NK-92 (cell line): ENCODE data around the gene LATS2.
"Not testable (repeated sequence)": the region's sequence is repeated elsewhere in the genome, so short reads cannot be mapped to it uniquely, and the experiment has no call there.

Source experiments
- DNase-seq: peaks from one replicate; lab custom pipeline; 2025; ENCODE audit not compliant: unreplicated experiment; lab: John Stamatoyannopoulos, UW

The LATS2 gene

DNA sequence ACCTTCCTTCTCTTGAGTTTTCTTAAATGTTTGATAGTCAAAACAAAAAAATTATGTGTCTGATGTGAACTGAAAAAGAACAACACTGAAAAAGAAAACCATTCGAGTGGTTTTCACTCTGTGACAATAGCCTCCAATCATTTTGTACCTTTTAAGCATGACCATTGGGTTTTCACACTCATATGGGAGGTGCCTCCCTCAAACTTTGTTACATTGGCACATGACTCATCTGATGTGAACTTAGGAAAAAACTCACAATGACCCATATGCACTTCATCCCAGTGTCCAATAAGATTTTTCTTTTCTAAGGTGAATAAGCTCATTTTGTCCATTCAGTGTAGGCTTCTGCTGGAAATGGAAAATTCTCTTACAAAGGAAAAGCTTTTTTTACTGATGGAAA, 92.2 kb downstream of the LATS2 start:
- no peak for DNase-seq

DNA sequence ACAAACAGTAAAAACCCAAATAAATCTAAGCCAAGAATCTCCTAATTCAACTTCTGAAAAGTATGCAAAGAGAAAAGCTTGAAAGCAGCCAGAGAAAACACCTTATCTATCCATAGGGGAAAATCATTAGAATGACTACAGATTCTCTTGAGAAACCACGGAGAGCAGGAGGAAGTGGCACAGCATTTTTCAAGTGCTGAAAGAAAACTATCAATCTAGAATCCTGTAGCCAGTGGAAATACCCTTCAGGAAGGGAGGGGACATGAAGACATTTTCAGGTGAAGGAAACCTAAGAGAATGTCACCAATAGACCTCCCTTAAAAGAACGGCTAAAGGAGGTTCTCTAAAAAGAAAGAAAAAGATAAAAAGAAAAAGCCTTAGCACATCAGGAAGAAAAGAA, 92.6 kb downstream of the LATS2 start:
- no peak for DNase-seq

DNA sequence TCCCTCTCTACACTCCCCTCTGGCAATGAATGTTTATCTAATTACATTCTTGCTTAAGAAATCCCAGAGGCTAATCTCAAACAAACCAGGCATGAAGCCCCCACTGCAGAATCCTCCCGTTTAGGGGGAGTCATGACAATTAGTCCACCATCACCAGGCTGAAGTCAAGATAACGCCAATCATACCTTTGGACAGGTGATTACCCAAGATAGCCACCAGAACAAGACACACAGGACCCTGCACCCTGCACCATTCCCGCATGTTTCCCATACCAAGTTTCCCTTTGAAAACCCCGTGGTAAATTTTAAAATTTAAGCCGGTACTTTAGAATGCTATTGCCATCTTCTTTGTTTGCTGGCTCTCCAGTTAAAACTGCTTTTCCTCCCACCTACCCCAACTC, 94.0 kb downstream of the LATS2 start:
- DNase-seq: no peak

- no peak for DNase-seq
These were observed 96.5 kb downstream of the LATS2 start for GRCh38 chr13:20964904-20965303.

DNA sequence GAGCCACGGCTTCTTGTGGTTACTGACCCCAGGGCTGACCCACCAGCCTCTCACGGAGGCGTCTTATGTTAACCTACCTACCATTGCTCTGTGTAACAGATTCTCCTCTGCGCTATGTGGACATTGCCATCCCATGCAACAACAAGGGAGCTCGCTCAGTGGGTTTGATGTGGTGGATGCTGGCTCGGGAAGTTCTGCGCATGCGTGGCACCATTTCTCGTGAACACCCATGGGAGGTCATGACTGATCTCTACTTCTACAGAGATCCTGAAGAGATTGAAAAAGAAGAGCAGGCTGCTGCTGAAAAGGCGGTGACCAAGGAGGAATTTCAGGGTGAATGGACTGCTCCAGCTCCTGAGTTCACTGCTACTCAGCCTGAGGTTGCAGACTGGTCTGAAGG, 99.7 kb downstream of the LATS2 start:
- DNase-seq: not testable (repeated sequence)

DNA sequence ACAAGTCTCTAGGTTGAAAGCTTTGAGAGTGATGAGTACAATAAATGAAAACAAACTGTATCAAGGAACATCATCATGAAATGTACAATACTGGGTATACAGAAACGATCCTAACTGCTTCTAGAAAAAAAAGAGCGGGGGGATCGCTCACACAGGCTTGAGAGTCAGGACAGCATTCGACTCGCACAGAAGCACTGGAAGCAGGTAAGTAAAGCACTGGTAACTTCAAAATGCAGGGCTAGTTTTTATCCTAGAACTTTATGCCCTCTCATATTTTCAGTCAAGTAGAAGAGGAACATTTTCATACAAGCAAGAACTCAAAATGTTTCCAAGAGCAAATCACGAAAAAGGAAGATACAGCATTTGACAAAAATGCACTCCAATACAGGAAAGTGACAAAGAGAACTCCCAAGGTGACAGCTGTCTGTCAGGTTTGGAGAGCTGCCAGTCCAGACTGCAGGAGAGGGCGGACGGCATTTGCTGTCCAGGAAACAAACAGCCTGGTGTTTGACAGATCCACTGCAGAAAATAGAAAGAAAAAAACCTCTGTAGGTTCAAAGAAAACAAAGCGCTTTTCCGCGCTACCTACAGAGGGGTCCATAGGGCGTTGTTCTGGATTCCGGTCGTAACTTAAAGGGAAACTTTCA, 100.6 kb downstream of the LATS2 start:
- DNase-seq: no peak

GRCh38 chr13:20957049-20957620, 104.3 kb downstream of the LATS2 start:
- DNase-seq: not testable (repeated sequence)

DNA sequence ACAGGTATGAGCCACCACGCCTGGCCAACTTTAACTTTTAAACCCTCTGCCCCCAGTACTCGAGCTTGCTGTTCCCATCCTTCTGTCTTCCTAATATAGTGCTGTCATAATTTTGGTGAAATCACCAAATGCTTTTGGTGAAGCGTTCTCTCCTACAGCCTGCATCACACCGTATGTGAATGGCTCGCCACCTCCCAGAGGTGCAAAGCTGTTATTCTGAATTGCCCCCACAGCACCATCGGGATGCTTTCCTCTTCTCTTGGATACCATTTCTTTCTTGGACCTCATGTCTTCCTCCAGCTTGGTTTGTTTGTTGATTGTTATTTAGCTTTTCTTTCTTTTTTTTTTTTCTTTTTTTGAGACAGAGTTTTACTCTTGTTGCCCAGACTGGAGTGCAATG, 105.9 kb downstream of the LATS2 start:
- no peak for DNase-seq

DNA sequence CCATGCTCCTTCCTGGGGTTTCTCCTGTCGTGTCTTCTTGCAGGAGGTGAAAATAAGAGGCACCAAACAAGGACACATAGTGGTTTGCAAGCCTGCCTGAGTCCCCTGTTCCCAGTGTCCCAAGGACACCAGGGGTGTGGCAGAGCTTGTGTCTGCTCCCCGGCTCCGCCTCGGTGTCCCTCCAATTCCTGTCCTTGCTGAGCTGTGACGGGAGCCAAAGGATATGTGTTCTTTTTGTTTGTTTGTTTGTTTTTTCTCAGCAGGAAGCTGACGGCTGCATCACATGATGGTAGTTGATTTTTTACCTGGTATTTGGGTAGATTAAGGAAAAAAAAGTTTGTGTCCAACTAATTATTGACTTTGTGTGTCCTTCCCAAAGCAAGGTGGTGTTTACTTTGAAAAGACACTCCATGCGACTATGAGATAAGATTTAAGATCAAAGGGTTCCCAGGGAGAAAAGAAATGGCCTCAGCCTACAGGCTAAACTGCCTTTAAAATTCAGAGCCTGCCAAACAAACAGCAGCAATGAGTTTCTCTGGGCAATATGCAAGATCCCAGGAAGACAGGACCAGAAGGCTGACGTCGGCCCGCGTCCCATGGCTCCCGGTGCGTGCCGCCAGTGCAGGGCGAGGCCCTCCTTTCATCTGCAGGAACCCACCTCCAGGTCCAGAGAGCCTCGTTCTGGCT, 108.0 kb downstream of the LATS2 start:
- no peak for DNase-seq

- no peak for DNase-seq
These were observed 108.5 kb downstream of the LATS2 start for GRCh38 chr13:20952838-20953237.

GRCh38 chr13:20948001-20948400, 113.4 kb downstream of the LATS2 start:
- not testable (repeated sequence) for DNase-seq

- no peak for DNase-seq
These were observed 115.4 kb downstream of the LATS2 start for GRCh38 chr13:20945952-20946383.

DNA sequence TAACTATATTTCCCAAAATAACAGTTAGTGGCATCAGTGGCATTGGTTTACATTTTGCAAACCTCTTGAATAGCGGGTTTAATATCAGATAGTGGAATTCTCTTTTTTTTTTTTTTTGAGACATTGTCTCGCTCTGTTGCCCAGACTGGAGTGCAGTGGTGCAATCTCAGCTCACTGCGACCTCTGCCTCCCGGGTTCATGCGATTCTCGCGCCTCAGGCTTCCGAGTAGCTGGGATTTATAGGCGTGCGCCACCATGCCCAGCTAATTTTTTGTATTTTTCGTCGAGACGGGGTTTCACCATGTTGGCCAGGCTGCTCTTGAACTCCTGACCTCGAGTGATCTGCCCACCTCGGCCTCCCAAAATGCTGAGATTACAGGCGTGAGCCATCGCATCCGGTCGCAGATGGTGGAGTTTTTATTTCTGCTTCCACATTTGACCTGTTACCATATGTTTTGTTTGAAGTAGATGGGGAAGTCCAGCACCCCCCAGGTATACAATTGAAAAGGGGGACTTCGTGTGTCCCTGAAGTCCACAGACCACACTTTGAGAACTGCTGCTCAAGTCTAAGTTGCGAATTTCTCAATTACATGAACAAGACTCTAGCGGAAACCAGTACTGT, 118.3 kb downstream of the LATS2 start:
- DNase-seq: no peak

DNA sequence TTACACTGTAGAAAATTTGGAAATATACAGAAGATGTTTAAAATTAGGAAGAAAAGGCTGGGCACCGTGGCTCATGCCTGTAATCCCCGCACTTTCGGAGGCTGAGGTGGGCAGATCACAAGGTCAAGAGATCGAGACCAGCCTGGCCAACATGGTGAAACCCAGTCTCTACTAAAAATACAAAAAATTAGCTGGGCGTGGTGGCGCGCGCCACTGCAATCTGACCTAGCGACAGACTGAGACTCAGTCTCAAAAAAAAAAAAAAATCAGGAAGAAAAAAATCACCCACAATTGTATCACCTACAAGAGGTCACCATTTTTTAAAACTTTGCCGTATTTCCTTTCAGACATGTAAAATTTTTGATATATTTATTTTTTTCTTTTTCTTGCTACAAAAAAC, 120.9 kb downstream of the LATS2 start:
- DNase-seq: not testable (repeated sequence)

GRCh38 chr13:20940083-20940482, 121.3 kb downstream of the LATS2 start:
- no peak for DNase-seq

DNA sequence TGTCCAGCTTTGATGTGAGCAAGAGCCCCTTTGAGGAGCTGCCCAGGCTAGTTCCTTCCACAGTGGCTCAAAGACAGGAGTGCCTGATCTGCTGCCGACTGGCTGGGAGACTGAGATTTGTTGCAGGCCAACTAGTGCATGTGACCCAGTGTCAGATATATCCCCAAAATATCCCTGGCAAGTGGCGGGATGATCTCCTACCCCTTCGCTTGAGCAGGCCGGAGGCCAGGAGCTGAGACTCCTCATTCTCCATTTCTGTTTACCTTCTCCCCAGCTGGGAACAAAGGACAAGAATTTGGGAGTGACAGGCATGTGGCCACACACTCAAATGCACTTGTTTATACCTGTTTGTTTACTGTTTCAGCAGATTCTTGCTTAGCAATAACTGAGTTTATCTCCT, 121.7 kb downstream of the LATS2 start:
- no peak for DNase-seq

GRCh38 chr13:20938302-20938701, 123.1 kb downstream of the LATS2 start:
- DNase-seq: no peak

- DNase-seq: no peak
These were observed 133.7 kb downstream of the LATS2 start for GRCh38 chr13:20927596-20928257.

- not testable (repeated sequence) for DNase-seq
These were observed 136.0 kb downstream of the LATS2 start for GRCh38 chr13:20925395-20925790.

GRCh38 chr13:20924758-20925394, 136.5 kb downstream of the LATS2 start:
- DNase-seq: no peak

DNA sequence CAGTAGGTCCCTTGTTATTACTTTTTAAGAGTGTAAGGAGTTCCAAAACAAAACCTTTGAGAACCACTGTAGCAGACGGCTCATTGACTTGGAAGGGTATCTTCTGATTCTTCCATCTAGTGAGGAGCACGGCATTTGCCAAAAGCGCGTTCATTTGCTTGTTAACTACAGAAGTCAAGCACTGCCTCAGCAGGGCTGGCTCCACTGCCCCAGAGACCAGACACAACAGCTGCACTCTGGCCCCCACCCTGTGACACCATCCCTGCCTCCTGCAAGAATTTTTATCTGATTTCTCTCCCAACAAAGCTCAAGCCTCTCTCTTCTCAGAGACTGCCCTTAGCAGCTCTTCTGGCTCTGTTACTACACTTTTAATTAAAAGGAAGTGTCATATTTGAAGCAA, 138.1 kb downstream of the LATS2 start:
- DNase-seq: no peak
